ENCODE measurements around the gene ZFYVE27. TPM values are rescaled to one million over a fixed set of nuclear protein-coding genes. Genes with fewer than 3 reads are reported as not detected.

The ZFYVE27 gene
- total RNA-seq, 3 donors from 2014 or later, result 26.9 to 37.6 (median 29.2) TPM

- Histone ChIP-seq H3K4me1 (no peaks in the 10 kb centered on the region), H3K27ac (no peak overlapping the region), H3K4me3 (no peak overlapping the region), H3K36me3 (no peaks in the 10 kb centered on the region), H3K27me3 (no peaks in the 10 kb centered on the region), H3K9me3 (no peaks in the 10 kb centered on the region)
- TF ChIP-seq POLR2A (IDR thresholded peaks at IDR 0.05) (no peak), POLR2AphosphoS5 (IDR thresholded peaks at IDR 0.05) (no peak), CTCF (IDR thresholded peaks at IDR 0.05) (no peak)
- intact Hi-C loops (cut with DNase I; ENCODE audit: low total_unique reads), result no loop called here
- no peak for DNase-seq (ENCODE audit: low spot score in 2 of 2)
These were observed 26.5 kb downstream of the ZFYVE27 start for GRCh38 chr10:97763411-97763810.

GRCh38 chr10:97763947-97764346, 27.0 kb downstream of the ZFYVE27 start:
- no peaks in the 10 kb centered on the region for H3K4me1 ChIP-seq
- TF ChIP-seq CTCF (IDR thresholded peaks at IDR 0.05) (no peak), POLR2A (IDR thresholded peaks at IDR 0.05) (no peak), POLR2AphosphoS5 (IDR thresholded peaks at IDR 0.05) (no peak)
- no peak overlapping the region for H3K27ac ChIP-seq

GRCh38 chr10:97764519-97764931, 27.6 kb downstream of the ZFYVE27 start:
- Histone ChIP-seq H3K9me3 (no peaks in the 10 kb centered on the region), H3K4me3 (no peak overlapping the region), H3K27ac (no peak overlapping the region), H3K27me3 (peaks cover 0 to 6% of the 10 kb centered on the region in 2 donors), H3K36me3 (no peaks in the 10 kb centered on the region), H3K4me1 (no peaks in the 10 kb centered on the region)
- TF ChIP-seq POLR2A (IDR thresholded peaks at IDR 0.05), result no peak
- no peak for TF ChIP-seq CTCF (IDR thresholded peaks at IDR 0.05)
- no peak for TF ChIP-seq POLR2AphosphoS5 (IDR thresholded peaks at IDR 0.05)
- DNase-seq (ENCODE audit: low spot score in 2 of 2), result no peak
- intact Hi-C loops (cut with DNase I; ENCODE audit: low total_unique reads), result no loop called here

More at GRCh38 chr10:97763947-97764346, 27.0 kb downstream of the ZFYVE27 start:
- Histone ChIP-seq H3K27me3 (peaks cover 0 to under 1% of the 10 kb centered on the region in 2 donors), H3K4me3 (no peak overlapping the region), H3K36me3 (no peaks in the 10 kb centered on the region), H3K9me3 (no peaks in the 10 kb centered on the region)
- DNase-seq (ENCODE audit: low spot score in 2 of 2), result no peak
- intact Hi-C loops (cut with DNase I; ENCODE audit: low total_unique reads), result no loop called here

- Histone ChIP-seq H3K4me3 (no peak overlapping the region), H3K9me3 (no peaks in the 10 kb centered on the region), H3K27ac (no peak overlapping the region), H3K27me3 (peaks cover 0 to 13% of the 10 kb centered on the region in 2 donors), H3K4me1 (no peaks in the 10 kb centered on the region), H3K36me3 (no peaks in the 10 kb centered on the region)
- intact Hi-C loops (cut with DNase I; ENCODE audit: low total_unique reads), result no loop called here
- DNase-seq (ENCODE audit: low spot score in 2 of 2), result no peak
- TF ChIP-seq CTCF (IDR thresholded peaks at IDR 0.05) (no peak), POLR2A (IDR thresholded peaks at IDR 0.05) (no peak), POLR2AphosphoS5 (IDR thresholded peaks at IDR 0.05) (no peak)
These were observed 28.3 kb downstream of the ZFYVE27 start for GRCh38 chr10:97765201-97765600.

DNA sequence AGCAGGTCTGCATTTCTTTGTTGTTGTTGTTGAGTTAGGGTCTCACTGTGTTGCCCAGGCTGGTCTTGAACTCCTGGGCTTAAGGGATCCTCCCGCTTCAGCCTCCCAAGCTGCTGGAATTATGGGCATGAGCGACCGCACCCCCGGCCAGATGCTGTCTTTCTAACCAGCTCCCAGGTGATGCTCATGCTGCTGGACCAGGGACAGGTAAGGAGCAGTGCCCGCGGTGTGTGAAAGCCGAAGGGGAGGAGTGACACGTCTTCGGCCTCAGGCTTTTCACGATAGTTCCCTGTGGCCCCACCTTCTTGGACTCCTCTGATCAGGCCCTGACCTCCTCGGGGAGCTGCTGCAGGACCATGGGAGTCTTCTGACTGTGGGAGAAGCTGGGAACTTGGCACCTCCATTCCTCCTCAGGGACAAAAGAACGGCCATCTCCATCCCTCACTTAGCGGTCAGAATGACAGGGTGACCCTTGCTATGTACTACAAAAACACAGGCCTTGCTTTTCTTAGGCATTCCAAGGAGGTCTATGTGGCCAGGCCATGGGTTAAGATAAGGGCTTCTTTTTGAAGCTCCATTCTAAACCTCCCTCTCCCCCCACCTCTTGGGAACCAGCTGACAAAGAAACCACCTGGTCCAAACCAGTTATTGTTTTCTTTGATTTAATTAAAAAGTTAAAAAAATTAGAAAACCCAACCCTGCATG, 29.3 kb downstream of the ZFYVE27 start:
- DNase-seq (ENCODE audit: low spot score in 2 of 2), result no peak
- intact Hi-C loops (cut with DNase I; ENCODE audit: low total_unique reads), result no loop called here
- Histone ChIP-seq H3K27ac (no peak overlapping the region), H3K4me1 (no peaks in the 10 kb centered on the region), H3K27me3 (peaks cover 0 to 24% of the 10 kb centered on the region in 2 donors), H3K4me3 (no peak overlapping the region), H3K9me3 (no peaks in the 10 kb centered on the region), H3K36me3 (no peaks in the 10 kb centered on the region)
- TF ChIP-seq CTCF (IDR thresholded peaks at IDR 0.05), result no peak
- TF ChIP-seq POLR2A (IDR thresholded peaks at IDR 0.05), result no peak
- no peak for TF ChIP-seq POLR2AphosphoS5 (IDR thresholded peaks at IDR 0.05)
